Smooth muscle cell of bladder (primary cell): ENCODE data around the gene PPP1CC. TPM values are rescaled to one million over a fixed set of nuclear protein-coding genes. Genes with fewer than 3 reads are reported as not detected.

ENCODE experiments used
- total RNA-seq: library from RNA; depleted of rRNA; stranded (reverse); fragments of >200 nt; gene quantifications from 2 replicates; pipeline ENCODE4 v1.2.3, GENCODE V29; 2014

PPP1CC gene
- 64.7 and 65.5 TPM in 2 replicates for total RNA-seq

GRCh38 chr12:110742718-110743570 is at the start of gene PPP1CC:
Gene PPP1CC, minus strand, starts transcription at chr12:110742891. Its CDS starts 184 bp downstream, at chr12:110742707.

GRCh38 chr12:110688446-110689280 is 54.0 kb downstream of the PPP1CC start, which contains the start of gene HVCN1:
Gene HVCN1, minus strand, starts transcription at chr12:110689115. Its CDS starts 5,870 bp downstream, at chr12:110683245.

Other genes starting within 250 kb of the PPP1CC start
- gene VPS29, start 240.8 kb downstream of the PPP1CC start, total RNA-seq = 35.4 and 55.4 TPM in 2 replicates
- 0.14 and 0.46 TPM in 2 replicates for gene RAD9B, start 240.6 kb downstream of the PPP1CC start, total RNA-seq
- 4.5 and 5.0 TPM in 2 replicates for gene PPTC7, start 159.6 kb downstream of the PPP1CC start, total RNA-seq
- gene TCTN1, start 128.8 kb downstream of the PPP1CC start, total RNA-seq = 20.5 and 22.1 TPM in 2 replicates
- gene HVCN1, start 53.8 kb downstream of the PPP1CC start, total RNA-seq = 4.8 and 8.5 TPM in 2 replicates
- gene CCDC63, start 104.1 kb upstream of the PPP1CC start, total RNA-seq = not detected in 2 replicates
- not detected in 2 replicates for gene MYL2, start 177.7 kb upstream of the PPP1CC start, total RNA-seq